Measurements from ENCODE around the gene RPL3. TPM values are rescaled to one million over a fixed set of nuclear protein-coding genes. Genes with fewer than 3 reads are reported as not detected.

Gene RPL3
- total and polyA plus RNA-seq, 2 donors from 2014 or later = 1,862 to 2,443 TPM

DNA sequence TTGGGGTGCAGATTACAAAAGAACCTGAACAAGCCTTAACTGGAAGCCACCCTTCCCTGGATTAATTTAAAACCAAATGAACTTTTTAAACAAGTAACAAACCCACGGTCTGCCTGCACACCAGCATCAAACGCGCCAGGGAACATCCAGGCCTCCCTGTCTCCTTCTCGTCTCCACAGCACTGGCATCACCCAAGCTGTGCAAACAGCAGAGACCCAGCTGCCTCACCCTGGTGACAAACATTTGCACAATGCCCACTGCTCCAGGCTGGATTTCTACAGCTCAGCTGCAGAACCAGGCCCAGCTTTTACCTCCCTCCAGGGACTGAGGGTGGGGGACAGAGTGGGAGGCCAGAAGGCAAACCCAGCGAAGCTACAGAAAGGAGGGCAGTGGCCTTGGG lies 7.0 kb downstream of the RPL3 start:
- Histone ChIP-seq H3K9ac (ENCODE audit: low read length in 3 of 3) (no peak overlapping the region), H3K4me1 (ENCODE audit: control insufficient read depth in 2 of 3, insufficient read depth in 2 of 3, low read depth in 1 of 3, low read length in 3 of 3) (peaks cover 4 to 27% (median 13%) of the 10 kb centered on the region in 3 donors), H3K27me3 (ENCODE audit: control insufficient read depth, insufficient read depth, low read length) (no peaks in the 10 kb centered on the region), H3K27ac (ENCODE audit: low read depth in 2 of 2, low read length in 2 of 2) (no peak overlapping the region), H3K36me3 (ENCODE audit: control insufficient read depth in 2 of 3, insufficient read depth in 3 of 3, low read length in 3 of 3) (peaks cover 14 to 63% (median 47%) of the 10 kb centered on the region in 3 donors), H3K4me3 (ENCODE audit: low read length in 3 of 3) (no peak overlapping the region), H3K9me3 (ENCODE audit: control insufficient read depth in 2 of 3, insufficient read depth in 1 of 3, low read length in 3 of 3) (no peaks in the 10 kb centered on the region)
- FAIRE-seq = no peak
- intact Hi-C loops (cut with DNase I) = loop anchor here (5.0 kb wide), 1 partner anchor 145 kb away; no protein-coding TSS in a partner anchor
- no peak for DNase-seq
- TF ChIP-seq, protein P1, sequence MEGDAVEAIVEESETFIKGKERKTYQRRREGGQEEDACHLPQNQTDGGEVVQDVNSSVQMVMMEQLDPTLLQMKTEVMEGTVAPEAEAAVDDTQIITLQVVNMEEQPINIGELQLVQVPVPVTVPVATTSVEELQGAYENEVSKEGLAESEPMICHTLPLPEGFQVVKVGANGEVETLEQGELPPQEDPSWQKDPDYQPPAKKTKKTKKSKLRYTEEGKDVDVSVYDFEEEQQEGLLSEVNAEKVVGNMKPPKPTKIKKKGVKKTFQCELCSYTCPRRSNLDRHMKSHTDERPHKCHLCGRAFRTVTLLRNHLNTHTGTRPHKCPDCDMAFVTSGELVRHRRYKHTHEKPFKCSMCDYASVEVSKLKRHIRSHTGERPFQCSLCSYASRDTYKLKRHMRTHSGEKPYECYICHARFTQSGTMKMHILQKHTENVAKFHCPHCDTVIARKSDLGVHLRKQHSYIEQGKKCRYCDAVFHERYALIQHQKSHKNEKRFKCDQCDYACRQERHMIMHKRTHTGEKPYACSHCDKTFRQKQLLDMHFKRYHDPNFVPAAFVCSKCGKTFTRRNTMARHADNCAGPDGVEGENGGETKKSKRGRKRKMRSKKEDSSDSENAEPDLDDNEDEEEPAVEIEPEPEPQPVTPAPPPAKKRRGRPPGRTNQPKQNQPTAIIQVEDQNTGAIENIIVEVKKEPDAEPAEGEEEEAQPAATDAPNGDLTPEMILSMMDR (IDR thresholded peaks at IDR 0.05; ENCODE audit: borderline replicate concordance, extremely low read depth, insufficient read depth) = no peak

- H3K4me1 ChIP-seq (ENCODE audit: control insufficient read depth in 2 of 3, insufficient read depth in 2 of 3, low read depth in 1 of 3, low read length in 3 of 3) = peaks cover 0 to 22% (median 7%) of the 10 kb centered on the region in 3 donors
- no peaks in the 10 kb centered on the region for H3K9me3 ChIP-seq (ENCODE audit: control insufficient read depth in 2 of 3, insufficient read depth in 1 of 3, low read length in 3 of 3)
- H3K4me3 ChIP-seq (ENCODE audit: low read length in 3 of 3) = no peak overlapping the region
- DNase-seq (peak in 1 of 5 donors; percentile 49), FAIRE-seq (no peak)
- no peaks in the 10 kb centered on the region for H3K27me3 ChIP-seq (ENCODE audit: control insufficient read depth, insufficient read depth, low read length)
- TF ChIP-seq, protein P1 (IDR thresholded peaks at IDR 0.05; ENCODE audit: borderline replicate concordance, extremely low read depth, insufficient read depth) = no peak
- H3K27ac ChIP-seq (ENCODE audit: low read depth in 2 of 2, low read length in 2 of 2) = no peak overlapping the region
- peaks cover 10 to 57% (median 43%) of the 10 kb centered on the region in 3 donors for H3K36me3 ChIP-seq (ENCODE audit: control insufficient read depth in 2 of 3, insufficient read depth in 3 of 3, low read length in 3 of 3)
- intact Hi-C loops (cut with DNase I) = loop anchor here (5.0 kb wide), 1 partner anchor 144 kb away; no protein-coding TSS in a partner anchor
- no peak overlapping the region for H3K9ac ChIP-seq (ENCODE audit: low read length in 3 of 3)
These were observed 7.6 kb downstream of the RPL3 start for GRCh38 chr22:39311592-39312400.

GRCh38 chr22:39309881-39310714 lies 9.3 kb downstream of the RPL3 start:
- H3K27ac ChIP-seq (ENCODE audit: low read depth in 2 of 2, low read length in 2 of 2) = no peak overlapping the region
- no peak overlapping the region for H3K9ac ChIP-seq (ENCODE audit: low read length in 3 of 3)
- H3K36me3 ChIP-seq (ENCODE audit: control insufficient read depth in 2 of 3, insufficient read depth in 3 of 3, low read length in 3 of 3) = peaks cover 2 to 40% (median 32%) of the 10 kb centered on the region in 3 donors
- H3K9me3 ChIP-seq (ENCODE audit: control insufficient read depth in 2 of 3, insufficient read depth in 1 of 3, low read length in 3 of 3) = no peaks in the 10 kb centered on the region
- DNase-seq (no peak), FAIRE-seq (no peak)
- intact Hi-C loops (cut with DNase I) = loop anchor here (5.0 kb wide), 1 partner anchor 143 kb away; no protein-coding TSS in a partner anchor
- TF ChIP-seq, protein P1 (IDR thresholded peaks at IDR 0.05; ENCODE audit: borderline replicate concordance, extremely low read depth, insufficient read depth) = no peak
- no peak overlapping the region for H3K4me3 ChIP-seq (ENCODE audit: low read length in 3 of 3)
- H3K4me1 ChIP-seq (ENCODE audit: control insufficient read depth in 2 of 3, insufficient read depth in 2 of 3, low read depth in 1 of 3, low read length in 3 of 3) = peaks cover 0 to 7% (median 0%) of the 10 kb centered on the region in 3 donors
- no peaks in the 10 kb centered on the region for H3K27me3 ChIP-seq (ENCODE audit: control insufficient read depth, insufficient read depth, low read length)

Measured in kidney (tissue), 14 donors.